Pancreas (tissue), 10 donors: ENCODE results near the gene AMN. TPM values are rescaled to one million over a fixed set of nuclear protein-coding genes. Genes with fewer than 3 reads are reported as not detected.
"Not testable (repeated sequence)": the region's sequence is repeated elsewhere in the genome, so short reads cannot be mapped to it uniquely, and the experiment has no call there.

Experiments
- ATAC-seq, 4 donors: fragments of 200-7000 bp; cut with Tn5 transposase; one replicate each; pipeline versions ENCODE4 v1.8.0 to v1.9.1; 2020; ENCODE audit warnings: mild to moderate bottlenecking in 4 of 4, moderate library complexity in 4 of 4
- DNase-seq, 6 donors: peaks; one replicate each; pipeline ENCODE4 v3.0.0-alpha.2; 2020
- FAIRE-seq: peaks from 2 replicates; lab custom pipeline; 2012; peaks lifted over from hg19 to GRCh38; lab: Jason Lieb, UNC
- H3K27ac ChIP-seq, 4 donors: fragments of 200-600 bp; sonication (generic); 1 replicate in 3 of 4; 2 replicates in 1 of 4; pipeline versions ENCODE4 v1.5.0 to v1.8.0; 2020
- H3K27me3 ChIP-seq, 4 donors: fragments of 200-600 bp; one replicate each; pipeline ENCODE4 v1.8.0; 2021
- H3K36me3 ChIP-seq, 3 donors: fragments of 200-600 bp; sonication (generic) in 1 of 3; one replicate each; pipeline versions ENCODE4 v1.5.0 to v1.8.0; 2020 to 2021
- H3K4me1 ChIP-seq, 3 donors: fragments of 200-600 bp; one replicate each; pipeline ENCODE4 v1.8.0; 2021
- H3K4me3 ChIP-seq, 4 donors: fragments of 200-600 bp; sonication (generic) in 2 of 4; one replicate each; pipeline versions ENCODE4 v1.5.0 to v1.8.0; 2020 to 2021
- H3K9me3 ChIP-seq, 4 donors: fragments of 200-600 bp; one replicate each; pipeline ENCODE4 v1.8.0; 2021
- WGBS, 2 donors: extraction: QIAGEN DNeasy Blood & Tissue Kit; methylation state at CpG; one replicate each; pipeline ENCODE4 v1.1.7; 2013; 5-methylcytosine and 5-hydroxymethylcytosine counted together
- intact Hi-C, 3 donors: fragments of 100-400 bp; cut with DNase I; formaldehyde crosslinking; loops; one replicate each; pipeline versions ENCODE4 v1.11.1 to v1.14.2; 2022
- polyA plus RNA-seq, 2 donors: library from polyadenylated mRNA; stranded (reverse); fragments of 200-250 nt; gene quantifications; one replicate each; pipeline ENCODE4 v1.2.3, GENCODE V29; 2013
- total RNA-seq, 6 donors: library from RNA; stranded (reverse); fragmentation: NEBNext Ultra II Directional in 4 of 6; extraction: Animal tissue kit (Norgen Biotek cat#: 25700) in 4 of 6; gene quantifications; one replicate each; pipeline versions ENCODE4 v1.2.1 to v1.2.4, GENCODE V29; 2021 to 2023
- TF ChIP-seq, protein P1 (sequence below), 4 donors: fragments of 200-600 bp; sonication (generic) in 3 of 4; IDR thresholded peaks; one replicate each; pipeline versions ENCODE4 v1.5.0 to v1.8.0; 2021; ENCODE audit warnings: antibody characterized with exemption in 4 of 4
- donor health status: healthy with polysubstance abuse.
- donor health status: DM: no; HTN: no; CAD: no; lungs with moderate emphysema.
- donor health status: DM: no; HTN: no; CAD: no.
- donor health status: control.
- donor health status: control.
- donor health status: Bipolar disorder and iron deficiency.
- donor health status: DM: yes; HTN: yes; CAD: no.
- donor health status: DM: no; HTN: no; CAD: no.
- donor health status: DM: no; HTN: no; CAD: no.
- donor health status: DM: yes; HTN: yes; CAD: no.

The AMN gene
- total RNA-seq (1 to 10 TPM; 1.0 to 1.5 (median 1.5) TPM), polyA plus RNA-seq (1 to 10 TPM; 3.5 to 4.3 TPM)

DNA sequence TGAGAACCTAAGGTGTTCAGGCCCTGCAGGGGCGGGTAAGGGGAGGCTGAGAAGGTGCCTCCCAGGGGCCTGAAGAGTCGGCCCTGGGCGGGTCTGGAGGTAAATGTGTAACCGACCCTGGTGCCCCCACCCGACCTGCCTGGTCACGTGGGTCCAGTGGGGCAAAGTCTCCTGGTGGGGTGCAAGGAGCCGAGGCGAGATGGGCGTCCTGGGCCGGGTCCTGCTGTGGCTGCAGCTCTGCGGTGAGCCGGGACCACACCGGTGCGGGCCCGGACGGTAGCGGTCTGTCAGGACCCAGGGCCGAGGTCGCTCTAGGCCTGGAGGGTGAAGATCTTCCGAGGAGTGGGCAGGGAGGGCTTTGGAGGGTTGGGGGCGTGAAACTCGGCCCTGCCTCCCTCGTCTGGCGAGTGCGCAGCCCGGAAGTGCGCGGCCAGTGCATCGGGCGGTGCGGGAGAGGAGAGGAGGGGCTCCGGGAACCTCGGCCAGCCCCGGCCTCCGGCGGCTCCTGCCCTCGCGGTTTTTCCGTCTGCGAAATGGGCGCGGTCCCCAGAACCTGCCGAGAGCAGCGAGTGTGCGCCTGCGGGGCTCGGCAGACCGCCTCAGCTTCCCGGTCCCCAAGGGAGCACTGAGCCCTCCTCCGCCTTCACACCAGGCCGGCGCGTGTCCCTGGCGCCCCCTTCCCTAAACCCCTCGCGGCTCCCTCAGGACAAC is at the start of gene AMN:
Gene AMN, plus strand, starts transcription at position 174 of the 711 bp plus-strand sequence. Its CDS starts 26 bp downstream, at position 200.
- ATAC-seq, result peak; percentile 32 to 61 (median 52)
- Histone ChIP-seq H3K4me3 (peak within 1 kb of the TSS in 1 of 4 donors; percentile 41), H3K27ac (no peak within 1 kb of the TSS), H3K9me3 (no peaks in the 10 kb centered on the region), H3K27me3 (peaks cover 0 to 7% (median 0%) of the 10 kb centered on the region in 4 donors), H3K36me3 (no peaks in the 10 kb centered on the region), H3K4me1 (peaks cover 0 to 6% (median 0%) of the 10 kb centered on the region in 3 donors)
- no peak for FAIRE-seq
- TF ChIP-seq, protein P1, sequence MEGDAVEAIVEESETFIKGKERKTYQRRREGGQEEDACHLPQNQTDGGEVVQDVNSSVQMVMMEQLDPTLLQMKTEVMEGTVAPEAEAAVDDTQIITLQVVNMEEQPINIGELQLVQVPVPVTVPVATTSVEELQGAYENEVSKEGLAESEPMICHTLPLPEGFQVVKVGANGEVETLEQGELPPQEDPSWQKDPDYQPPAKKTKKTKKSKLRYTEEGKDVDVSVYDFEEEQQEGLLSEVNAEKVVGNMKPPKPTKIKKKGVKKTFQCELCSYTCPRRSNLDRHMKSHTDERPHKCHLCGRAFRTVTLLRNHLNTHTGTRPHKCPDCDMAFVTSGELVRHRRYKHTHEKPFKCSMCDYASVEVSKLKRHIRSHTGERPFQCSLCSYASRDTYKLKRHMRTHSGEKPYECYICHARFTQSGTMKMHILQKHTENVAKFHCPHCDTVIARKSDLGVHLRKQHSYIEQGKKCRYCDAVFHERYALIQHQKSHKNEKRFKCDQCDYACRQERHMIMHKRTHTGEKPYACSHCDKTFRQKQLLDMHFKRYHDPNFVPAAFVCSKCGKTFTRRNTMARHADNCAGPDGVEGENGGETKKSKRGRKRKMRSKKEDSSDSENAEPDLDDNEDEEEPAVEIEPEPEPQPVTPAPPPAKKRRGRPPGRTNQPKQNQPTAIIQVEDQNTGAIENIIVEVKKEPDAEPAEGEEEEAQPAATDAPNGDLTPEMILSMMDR (IDR thresholded peaks at IDR 0.05), result no peak
- DNase-seq, result peak in 1 of 6 donors; percentile 69
- intact Hi-C loops, result loop anchor here in 1 of 3 donors (10.0 kb wide), 1 partner anchor 158 kb away; no protein-coding TSS in a partner anchor
- WGBS, 2 donors, result 5 to 7% methylated on average over 38 to 56 of the region's 56 CpGs

DNA sequence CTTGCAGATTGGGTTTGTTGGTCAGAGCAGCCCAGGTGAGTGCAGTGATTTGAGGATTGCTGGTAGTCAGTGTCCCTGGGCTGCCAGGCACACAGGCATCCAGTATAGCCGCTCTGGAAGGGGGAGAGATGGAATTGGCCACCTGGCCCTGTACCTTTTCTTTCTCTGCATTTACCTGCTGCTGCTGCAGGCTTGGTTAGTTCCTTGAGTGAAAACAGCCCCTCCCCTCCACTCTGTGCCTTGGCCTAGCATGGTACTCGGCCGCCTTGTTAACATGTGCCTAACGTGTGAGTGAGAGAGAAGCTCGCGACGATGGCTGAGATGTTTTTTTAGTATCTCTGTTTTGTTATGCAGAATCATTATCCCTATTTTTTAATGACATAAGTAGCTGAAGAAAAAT is 49.3 kb upstream of the AMN start:
- Histone ChIP-seq H3K27ac (no peak overlapping the region), H3K4me3 (no peak overlapping the region), H3K27me3 (no peaks in the 10 kb centered on the region), H3K36me3 (no peaks in the 10 kb centered on the region), H3K9me3 (no peaks in the 10 kb centered on the region), H3K4me1 (no peaks in the 10 kb centered on the region)
- DNase-seq (no peak), ATAC-seq (peak in 3 of 4 donors; percentile 40 to 44 (median 42)), FAIRE-seq (no peak)
- 57 to 66% methylated on average over 7 of the region's 7 CpGs for WGBS, 2 donors
- intact Hi-C loops, result no loop called here
- TF ChIP-seq, protein P1 (IDR thresholded peaks at IDR 0.05), result no peak

DNA sequence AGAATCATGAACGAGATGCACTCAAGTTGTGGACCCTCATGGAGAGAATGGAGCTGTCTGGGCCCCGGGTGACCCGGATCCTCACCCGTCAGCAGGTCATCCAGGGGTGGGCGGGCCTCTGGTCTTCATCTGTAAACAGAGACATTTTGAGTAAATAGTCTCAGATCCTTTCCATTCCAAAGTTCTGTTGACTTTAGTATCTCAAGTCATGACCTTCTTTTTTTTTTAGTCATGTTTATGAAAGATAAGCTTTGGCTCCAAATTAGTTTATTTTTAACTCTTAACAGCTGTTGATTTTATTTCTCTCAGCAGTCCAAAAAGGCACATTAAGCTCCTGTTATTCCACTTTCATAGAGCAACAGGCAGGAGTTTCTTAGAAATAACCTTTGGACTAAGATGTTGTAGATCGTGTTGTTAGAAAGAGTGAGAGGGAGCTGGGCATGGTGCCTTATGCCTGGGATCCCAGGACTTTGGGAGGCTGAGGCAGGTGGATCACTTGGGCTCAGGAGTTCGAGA is 48.9 kb upstream of the AMN start:
- Histone ChIP-seq H3K36me3 (no peaks in the 10 kb centered on the region), H3K4me3 (no peak overlapping the region), H3K27ac (no peak overlapping the region), H3K27me3 (no peaks in the 10 kb centered on the region), H3K9me3 (no peaks in the 10 kb centered on the region), H3K4me1 (no peaks in the 10 kb centered on the region)
- WGBS, 2 donors, result 35 to 36% methylated on average over 7 of the region's 7 CpGs
- ATAC-seq (peak in 3 of 4 donors; percentile 23 to 70 (median 62)), DNase-seq (no peak), FAIRE-seq (no peak)
- intact Hi-C loops, result no loop called here
- TF ChIP-seq, protein P1 (IDR thresholded peaks at IDR 0.05), result no peak

DNA sequence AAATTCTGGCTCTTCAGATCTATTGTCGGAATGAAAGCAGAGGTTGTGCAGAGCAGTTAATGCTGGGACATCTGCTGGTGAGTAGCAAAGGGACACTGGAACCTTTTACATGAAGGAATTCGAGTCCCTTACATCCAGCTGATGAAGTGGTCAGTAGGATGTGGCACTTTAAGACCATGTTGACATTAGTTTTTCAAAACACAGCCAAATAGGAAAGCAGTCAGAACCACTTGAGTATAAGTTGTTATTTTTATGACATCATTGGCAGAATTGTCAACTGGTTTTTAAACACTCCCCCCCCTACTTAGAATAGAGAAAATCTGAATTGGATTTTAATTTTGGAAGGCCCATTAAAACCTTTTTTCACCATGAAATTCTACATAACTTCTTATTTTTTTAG is 46.8 kb upstream of the AMN start:
- Histone ChIP-seq H3K36me3 (no peaks in the 10 kb centered on the region), H3K9me3 (no peaks in the 10 kb centered on the region), H3K4me1 (no peaks in the 10 kb centered on the region), H3K27me3 (no peaks in the 10 kb centered on the region), H3K27ac (no peak overlapping the region), H3K4me3 (no peak overlapping the region)
- WGBS, 2 donors, result 85 to 93% methylated on average over 2 of the region's 2 CpGs
- intact Hi-C loops, result no loop called here
- ATAC-seq, result no peak
- no peak for DNase-seq
- TF ChIP-seq, protein P1 (IDR thresholded peaks at IDR 0.05), result no peak
- no peak for FAIRE-seq

DNA sequence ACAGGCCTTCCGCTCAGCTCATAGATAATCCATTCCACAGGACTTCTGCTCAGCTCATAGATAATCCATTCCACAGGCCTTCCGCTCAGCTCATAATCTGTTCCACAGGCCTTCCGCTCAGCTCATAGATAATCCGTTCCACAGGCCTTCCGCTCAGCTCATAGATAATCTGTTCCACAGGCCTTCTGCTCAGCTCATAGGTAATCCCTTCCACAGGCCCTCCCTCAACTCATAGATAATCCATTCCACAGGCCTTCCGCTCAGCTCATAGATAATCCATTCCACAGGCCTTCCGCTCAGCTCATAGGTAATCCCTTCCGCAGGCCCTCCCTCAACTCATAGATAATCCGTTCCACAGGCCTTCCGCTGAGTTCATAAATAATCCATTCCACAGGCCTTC is 45.0 kb upstream of the AMN start:
- H3K36me3 ChIP-seq, H3K27me3 ChIP-seq, DNase-seq, H3K4me3 ChIP-seq, H3K9me3 ChIP-seq, H3K4me1 ChIP-seq, H3K27ac ChIP-seq, FAIRE-seq, ATAC-seq, intact Hi-C loops: not testable (repeated sequence)
- 97 to 98% methylated on average over 10 of the region's 10 CpGs for WGBS, 2 donors
